Measurements from ENCODE around the gene CDH4. TPM values are rescaled to one million over a fixed set of nuclear protein-coding genes. Genes with fewer than 3 reads are reported as not detected.

CDH4 gene
- total RNA-seq, 1 experiment from 2014 or later: not detected

DNA sequence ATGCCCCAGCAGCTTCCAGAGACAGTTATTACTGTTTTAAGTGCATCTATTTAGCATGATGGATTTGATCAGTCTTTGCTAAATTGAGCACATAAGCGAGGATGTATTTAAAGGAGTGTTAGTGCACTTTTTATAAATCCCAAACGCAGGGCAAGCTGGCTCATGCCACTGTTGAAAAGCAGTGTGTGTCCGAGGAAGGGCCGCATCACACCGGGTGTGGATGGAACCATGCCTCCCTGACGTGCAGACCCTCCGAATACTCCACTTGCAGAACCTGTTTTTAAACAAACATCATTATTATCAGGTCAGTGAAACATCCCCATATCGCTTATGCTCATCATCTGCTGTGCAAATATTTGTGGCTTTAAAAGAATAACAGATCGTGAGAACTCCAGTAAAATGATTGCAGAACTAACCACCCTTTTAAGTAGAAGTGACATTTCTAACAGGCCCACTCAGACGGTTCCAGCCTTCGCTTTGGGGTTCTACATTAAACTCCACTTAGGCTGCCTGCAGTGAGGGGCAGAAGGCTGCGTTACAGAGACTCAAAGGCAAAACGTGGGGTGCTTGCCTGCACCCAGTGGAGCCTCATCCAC is 190.1 kb downstream of the CDH4 start:
- no peak overlapping the region for H3K27ac ChIP-seq
- H3K36me3 ChIP-seq (ENCODE audit: low read depth): no peaks in the 10 kb centered on the region
- no peak overlapping the region for H3K4me3 ChIP-seq
- H3K4me2 ChIP-seq: no peak overlapping the region
- no TSS peak for BruUV-seq (replicated peaks)
- H3K79me2 ChIP-seq (ENCODE audit: low read depth): no peaks in the 10 kb centered on the region
- ChIA-PET CTCF (no interaction called here), POLR2A (ENCODE audit: unreplicated experiment) (no interaction called here)
- no peaks in the 10 kb centered on the region for H3K9me3 ChIP-seq (ENCODE audit: insufficient read depth, low read depth)
- no peaks in the 10 kb centered on the region for H3K4me1 ChIP-seq (replicated peaks; ENCODE audit: insufficient read depth)
- peaks cover 5% of the 10 kb centered on the region; the same call in 1 of the 2 replicates for H3F3A ChIP-seq (ENCODE audit: insufficient read depth, low read depth)
- TF ChIP-seq EZH2 (IDR thresholded peaks at IDR 0.05; ENCODE audit: low read depth): no peak
- TF ChIP-seq, protein P1, sequence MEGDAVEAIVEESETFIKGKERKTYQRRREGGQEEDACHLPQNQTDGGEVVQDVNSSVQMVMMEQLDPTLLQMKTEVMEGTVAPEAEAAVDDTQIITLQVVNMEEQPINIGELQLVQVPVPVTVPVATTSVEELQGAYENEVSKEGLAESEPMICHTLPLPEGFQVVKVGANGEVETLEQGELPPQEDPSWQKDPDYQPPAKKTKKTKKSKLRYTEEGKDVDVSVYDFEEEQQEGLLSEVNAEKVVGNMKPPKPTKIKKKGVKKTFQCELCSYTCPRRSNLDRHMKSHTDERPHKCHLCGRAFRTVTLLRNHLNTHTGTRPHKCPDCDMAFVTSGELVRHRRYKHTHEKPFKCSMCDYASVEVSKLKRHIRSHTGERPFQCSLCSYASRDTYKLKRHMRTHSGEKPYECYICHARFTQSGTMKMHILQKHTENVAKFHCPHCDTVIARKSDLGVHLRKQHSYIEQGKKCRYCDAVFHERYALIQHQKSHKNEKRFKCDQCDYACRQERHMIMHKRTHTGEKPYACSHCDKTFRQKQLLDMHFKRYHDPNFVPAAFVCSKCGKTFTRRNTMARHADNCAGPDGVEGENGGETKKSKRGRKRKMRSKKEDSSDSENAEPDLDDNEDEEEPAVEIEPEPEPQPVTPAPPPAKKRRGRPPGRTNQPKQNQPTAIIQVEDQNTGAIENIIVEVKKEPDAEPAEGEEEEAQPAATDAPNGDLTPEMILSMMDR (conservative IDR thresholded peaks at IDR 0.05): no peak
- peaks cover 69% of the 10 kb centered on the region for H3K27me3 ChIP-seq (ENCODE audit: insufficient read depth, low read depth)
- no peak overlapping the region for H2AFZ ChIP-seq
- H3K9me2 ChIP-seq (ENCODE audit: insufficient read depth): no peaks in the 10 kb centered on the region
- H4K20me1 ChIP-seq (ENCODE audit: insufficient read depth): no peaks in the 10 kb centered on the region
- no peak for DNase-seq
- intact Hi-C loops (cut with micrococcal nuclease; ENCODE audit: unreplicated experiment): no loop called here

DNA sequence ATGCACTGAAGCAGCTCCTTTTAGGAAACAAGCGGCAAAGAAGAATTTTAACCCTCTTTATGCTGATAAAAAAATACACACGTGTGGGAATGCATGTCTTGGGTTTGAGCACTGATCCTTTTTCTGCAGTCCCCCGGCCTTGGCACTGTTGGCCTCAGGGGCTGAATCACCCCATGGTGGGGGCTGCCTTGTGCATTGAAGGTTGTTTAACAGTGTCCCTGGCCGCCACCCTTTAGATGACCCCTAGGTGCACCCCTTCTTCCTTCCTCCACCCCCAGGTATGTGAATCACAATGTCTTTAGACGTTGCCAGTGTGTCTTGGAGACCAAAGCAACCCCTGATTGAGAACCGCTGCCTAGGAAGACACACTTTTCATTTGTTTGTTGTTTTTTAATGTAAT is 190.7 kb downstream of the CDH4 start:
- H3K9me3 ChIP-seq (ENCODE audit: insufficient read depth, low read depth): no peaks in the 10 kb centered on the region
- peaks cover 5% of the 10 kb centered on the region; the same call in 1 of the 2 replicates for H3F3A ChIP-seq (ENCODE audit: insufficient read depth, low read depth)
- ChIA-PET POLR2A (ENCODE audit: unreplicated experiment) (no interaction called here), CTCF (no interaction called here)
- no peak overlapping the region for H3K27ac ChIP-seq
- H3K4me3 ChIP-seq: no peak overlapping the region
- TF ChIP-seq EZH2 (IDR thresholded peaks at IDR 0.05; ENCODE audit: low read depth): no peak
- TF ChIP-seq, protein P1 (conservative IDR thresholded peaks at IDR 0.05): no peak
- H3K27me3 ChIP-seq (ENCODE audit: insufficient read depth, low read depth): peaks cover 63% of the 10 kb centered on the region
- no peaks in the 10 kb centered on the region for H3K9me2 ChIP-seq (ENCODE audit: insufficient read depth)
- H3K79me2 ChIP-seq (ENCODE audit: low read depth): no peaks in the 10 kb centered on the region
- H3K36me3 ChIP-seq (ENCODE audit: low read depth): no peaks in the 10 kb centered on the region
- no peaks in the 10 kb centered on the region for H4K20me1 ChIP-seq (ENCODE audit: insufficient read depth)
- H2AFZ ChIP-seq: no peak overlapping the region
- no TSS peak for BruUV-seq (replicated peaks)
- intact Hi-C loops (cut with micrococcal nuclease; ENCODE audit: unreplicated experiment): no loop called here
- no peak for DNase-seq
- no peaks in the 10 kb centered on the region for H3K4me1 ChIP-seq (replicated peaks; ENCODE audit: insufficient read depth)
- no peak overlapping the region for H3K4me2 ChIP-seq

DNA sequence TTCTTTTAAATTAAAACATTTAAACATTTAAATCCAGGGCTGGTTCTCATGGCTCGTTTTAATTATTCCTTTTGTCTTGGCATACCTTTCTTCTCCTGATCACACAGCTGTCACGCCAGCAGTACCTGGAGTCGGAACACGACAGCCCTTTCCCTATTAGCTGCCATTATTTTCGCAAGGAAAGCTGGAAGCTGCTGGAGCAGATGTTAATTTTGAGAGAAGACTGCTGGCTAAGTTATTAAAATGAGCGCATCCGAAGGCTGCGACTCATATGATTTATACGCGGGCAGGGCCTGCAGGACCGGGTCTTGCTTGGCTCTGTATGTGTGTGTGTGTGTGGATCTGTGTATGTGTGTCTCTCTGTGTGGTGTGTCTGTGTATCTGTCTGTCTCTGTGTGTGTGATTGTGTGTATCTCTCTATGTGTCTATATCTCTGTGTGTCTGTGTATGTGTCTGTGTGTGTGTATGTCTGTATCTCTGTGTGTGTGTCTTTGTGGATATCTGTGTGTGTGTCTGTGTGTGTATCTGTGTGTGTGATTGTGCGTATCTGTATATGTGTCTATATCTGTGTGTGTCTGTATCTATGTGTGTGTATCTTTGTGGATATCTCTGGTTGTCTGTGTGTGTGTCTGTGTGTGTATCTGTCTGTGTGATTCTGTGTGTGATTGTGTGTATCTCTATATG is 191.5 kb downstream of the CDH4 start:
- no peaks in the 10 kb centered on the region for H4K20me1 ChIP-seq (ENCODE audit: insufficient read depth)
- H3F3A ChIP-seq (ENCODE audit: insufficient read depth, low read depth): peaks cover 5% of the 10 kb centered on the region; the same call in 1 of the 2 replicates
- no peaks in the 10 kb centered on the region for H3K79me2 ChIP-seq (ENCODE audit: low read depth)
- no peaks in the 10 kb centered on the region for H3K36me3 ChIP-seq (ENCODE audit: low read depth)
- ChIA-PET CTCF (no interaction called here), POLR2A (ENCODE audit: unreplicated experiment) (no interaction called here)
- H3K9me2 ChIP-seq (ENCODE audit: insufficient read depth): no peaks in the 10 kb centered on the region
- no peak overlapping the region for H2AFZ ChIP-seq
- H3K9me3 ChIP-seq (ENCODE audit: insufficient read depth, low read depth): no peaks in the 10 kb centered on the region
- H3K4me2 ChIP-seq: no peak overlapping the region
- intact Hi-C loops (cut with micrococcal nuclease; ENCODE audit: unreplicated experiment): no loop called here
- TF ChIP-seq, protein P1 (conservative IDR thresholded peaks at IDR 0.05): no peak
- TF ChIP-seq EZH2 (IDR thresholded peaks at IDR 0.05; ENCODE audit: low read depth): no peak
- no peaks in the 10 kb centered on the region for H3K4me1 ChIP-seq (replicated peaks; ENCODE audit: insufficient read depth)
- H3K27ac ChIP-seq: no peak overlapping the region
- no peak for DNase-seq
- H3K4me3 ChIP-seq: no peak overlapping the region
- no TSS peak for BruUV-seq (replicated peaks)
- H3K27me3 ChIP-seq (ENCODE audit: insufficient read depth, low read depth): peaks cover 57% of the 10 kb centered on the region
